AG20443 (cell line): ENCODE results near the gene AFP.

Experiments used
- DNase-seq: peaks from one replicate; pipeline ENCODE4 v3.0.0; 2012; ENCODE audit warnings: low spot score, mixed read lengths

AFP gene

GRCh38 chr4:73458184-73459047 lies 22.4 kb downstream of the AFP start:
- no peak for DNase-seq

GRCh38 chr4:73459048-73459421 lies 23.0 kb downstream of the AFP start:
- no peak for DNase-seq

GRCh38 chr4:73460913-73461522 lies 25.0 kb downstream of the AFP start:
- DNase-seq = no peak

- DNase-seq = no peak
Measured at GRCh38 chr4:73468170-73468569, 32.1 kb downstream of the AFP start.

GRCh38 chr4:73470728-73471127 lies 34.7 kb downstream of the AFP start:
- DNase-seq = no peak

- DNase-seq = no peak
Measured at GRCh38 chr4:73477176-73477575, 41.2 kb downstream of the AFP start.

GRCh38 chr4:73479323-73479722 lies 43.3 kb downstream of the AFP start:
- no peak for DNase-seq

- no peak for DNase-seq
Measured at GRCh38 chr4:73481358-73481757, 45.3 kb downstream of the AFP start, which contains the start of gene AFM. Gene AFM (plus strand): TSS chr4:73481745. CDS start chr4:73481776, 31 bp downstream.

GRCh38 chr4:73485085-73485484 lies 49.1 kb downstream of the AFP start:
- DNase-seq = no peak

GRCh38 chr4:73485596-73485995 lies 49.6 kb downstream of the AFP start:
- DNase-seq = no peak

- no peak for DNase-seq
Measured at GRCh38 chr4:73486497-73486896, 50.5 kb downstream of the AFP start.

GRCh38 chr4:73487233-73487632 lies 51.2 kb downstream of the AFP start:
- DNase-seq = no peak

- DNase-seq = peak; percentile 13
Measured at GRCh38 chr4:73499996-73500765, 64.2 kb downstream of the AFP start.

GRCh38 chr4:73501664-73502265 lies 65.7 kb downstream of the AFP start:
- DNase-seq = no peak

GRCh38 chr4:73505567-73505966 lies 69.5 kb downstream of the AFP start:
- no peak for DNase-seq
